GM12878 (cell line): Measurements from ENCODE around the gene MMEL1. TPM values are rescaled to one million over a fixed set of nuclear protein-coding genes. Genes with fewer than 3 reads are reported as not detected.

Experiments used
- ATAC-seq: fragments of 200-7000 bp; cut with Tn5 transposase; 3 replicates; pipeline ENCODE4 v1.9.1; 2020; ENCODE audit warnings: mild to moderate bottlenecking, moderate library complexity
- BruUV-seq: library from RNA; stranded (reverse); fragments of 400-500 nt; replicated peaks from 2 replicates; lab custom pipeline; 2021; lab: Mats Ljungman, UMichigan
- CTCF ChIA-PET: fragments of 300-600 bp; sonication (Branson Sonifier 250); formaldehyde crosslinking; extraction: SDS; loops from one replicate; lab custom pipeline; 2021; ENCODE audit warnings: inconsistent platforms; lab: Yijun Ruan, JAX
- POLR2A ChIA-PET: fragments of 350-600 bp; formaldehyde crosslinking; extraction: SDS; loops from one replicate; lab custom pipeline; 2021; ENCODE audit warnings: inconsistent platforms; lab: Charles Lee
- RAD21 ChIA-PET: fragments of 300-600 bp; sonication (Branson Sonifier 250); formaldehyde crosslinking; loops from one replicate; lab custom pipeline; 2023; ENCODE audit warnings: antibody characterized with exemption; ENCODE audit not compliant: unreplicated experiment; lab: Charles Lee
- SMC1A ChIA-PET: fragments of 300-600 bp; sonication (Branson Sonifier 250); formaldehyde crosslinking; loops from one replicate; lab custom pipeline; 2023; ENCODE audit not compliant: unreplicated experiment, uncharacterized antibody; lab: Charles Lee
- DNase-seq: peaks from one replicate; pipeline ENCODE4 v3.0.0-alpha.2; 2011; ENCODE audit warnings: low read depth, low spot score
- FAIRE-seq: peaks from 3 replicates; lab custom pipeline; 2011; peaks lifted over from hg19 to GRCh38; lab: Jason Lieb, UNC
- H2AFZ ChIP-seq: 2 replicates; pipeline ENCODE4 v1.6.0; 2011; ENCODE audit warnings: low read depth, low read length, control low read depth; ENCODE audit not compliant: control insufficient read depth
- H3K27ac ChIP-seq: 2 replicates; pipeline ENCODE4 v1.5.1; 2011; ENCODE audit warnings: control low read depth; ENCODE audit not compliant: control insufficient read depth, insufficient read depth
- H3K27me3 ChIP-seq, 2 experiments: replicated peaks in 1 of 2; 2 replicates each; pipeline versions ENCODE4 v1.6.0 to v1.6.1; 2011; ENCODE audit warnings: low read length in 1 of 2; ENCODE audit not compliant: control insufficient read depth in 2 of 2, insufficient read depth in 2 of 2
- H3K36me3 ChIP-seq, 2 experiments: 2 replicates each; pipeline ENCODE4 v1.5.1; 2011; ENCODE audit warnings: low read length in 1 of 2; ENCODE audit not compliant: control insufficient read depth in 2 of 2, insufficient read depth in 2 of 2
- H3K4me1 ChIP-seq: 2 replicates; pipeline ENCODE4 v1.6.1; 2011; ENCODE audit warnings: mild to moderate bottlenecking, low read length, moderate library complexity, mixed read lengths; ENCODE audit not compliant: control insufficient read depth, insufficient read depth
- H3K4me2 ChIP-seq: 2 replicates; pipeline ENCODE4 v1.6.0; 2011; ENCODE audit warnings: control low read depth; ENCODE audit not compliant: control insufficient read depth, insufficient read depth
- H3K4me3 ChIP-seq: fragments of 200-600 bp; sonication (generic); 2 replicates; pipeline ENCODE4 v1.5.1; 2016
- H3K79me2 ChIP-seq: 2 replicates; pipeline ENCODE4 v1.6.0; 2011; ENCODE audit warnings: low read length; ENCODE audit not compliant: control insufficient read depth, insufficient read depth
- H3K9ac ChIP-seq: 2 replicates; pipeline ENCODE4 v1.8.0; 2011; ENCODE audit warnings: low read length, control low read depth, mixed read lengths; ENCODE audit not compliant: control insufficient read depth, insufficient read depth
- H3K9me3 ChIP-seq: replicated peaks from 3 replicates; pipeline ENCODE4 v1.5.1; 2011; ENCODE audit warnings: mild to moderate bottlenecking, low read length; ENCODE audit not compliant: control insufficient read depth, insufficient read depth
- H4K20me1 ChIP-seq: 2 replicates; pipeline ENCODE4 v1.6.0; 2011; ENCODE audit not compliant: control insufficient read depth, insufficient read depth
- MEF2A ChIP-seq: IDR thresholded peaks from 2 replicates; pipeline ENCODE4 v1.6.1; 2011; ENCODE audit warnings: low read depth, mild to moderate bottlenecking, low read length, moderate library complexity; ENCODE audit not compliant: insufficient read depth
- MTA2 ChIP-seq: fragments of 450-650 bp; IDR thresholded peaks from 2 replicates; pipeline ENCODE4 v1.6.1; 2016; ENCODE audit warnings: low read depth, mild to moderate bottlenecking, moderate library complexity
- RELA ChIP-seq: fragments of 450-650 bp; IDR thresholded peaks from 2 replicates; pipeline ENCODE4 v1.8.0; 2014; ENCODE audit warnings: borderline replicate concordance; ENCODE audit not compliant: partially characterized antibody
- WRNIP1 ChIP-seq: IDR thresholded peaks from 2 replicates; pipeline ENCODE4 v1.6.1; 2011; ENCODE audit warnings: low read depth, low read length, improper control_type of control experiment, borderline replicate concordance
- YY1 ChIP-seq: IDR thresholded peaks from 2 replicates; pipeline ENCODE4 v1.6.1; 2011; ENCODE audit warnings: low read depth, mild to moderate bottlenecking, low read length
- ZZZ3 ChIP-seq: IDR thresholded peaks from 2 replicates; pipeline ENCODE4 v1.6.1; 2011; ENCODE audit warnings: low read depth; ENCODE audit not compliant: control insufficient read depth, insufficient read length
- WGBS: methylation state at CpG from one replicate; pipeline ENCODE4 v1.1.6; 2016; ENCODE audit warnings: low lambda C conversion rate; ENCODE audit not compliant: insufficient replicate concordance, insufficient coverage; ENCODE audit errors: missing lambda C conversion rate; 5-methylcytosine and 5-hydroxymethylcytosine counted together
- in situ Hi-C: fragments of 300-500 bp; cut with MboI; formaldehyde crosslinking; loops from 9 replicates; pipeline ENCODE4 v1.14.3; 2018; ENCODE audit warnings: mixed read lengths
- intact Hi-C: fragments of 100-400 bp; cut with micrococcal nuclease; formaldehyde crosslinking; loops from one replicate; pipeline ENCODE4 v1.14.2; 2022; ENCODE audit not compliant: unreplicated experiment
- polyA plus RNA-seq, 11 experiments: library from polyadenylated mRNA; depleted of rRNA in 4 of 11; unstranded in 6 of 11; stranded (reverse) in 5 of 11; fragments of >200 nt; fragmentation: Nextera tagmentation in 4 of 11; fragmentation: Illumina TruSeq in 1 of 11; extraction: Ambion mirVana in 4 of 11; extraction: Trizol in 1 of 11; gene quantifications; 1 replicate in 1 of 11; 2 replicates in 10 of 11; pipeline versions ENCODE4 v1.2.1 to v1.2.3, GENCODE V29; 2011 to 2016; ENCODE audit warnings: inconsistent platforms in 2 of 11, missing spikeins in 2 of 11, low read depth in 1 of 11
- total RNA-seq, 4 experiments: library from RNA; depleted of rRNA in 3 of 4; stranded (reverse); fragments of >200 nt in 3 of 4; fragmentation: Illumina TruSeq in 1 of 4; extraction: Trizol in 1 of 4; gene quantifications; 2 replicates each; pipeline versions ENCODE4 v1.2.1 to v1.2.3, GENCODE V29; 2013 to 2021
- TF ChIP-seq, protein P1 (sequence below): fragments of 450-650 bp; IDR thresholded peaks from 2 replicates; pipeline ENCODE4 v1.6.1; 2017; ENCODE audit warnings: low read depth, mild to moderate bottlenecking, moderate library complexity
- TF ChIP-seq, protein P2 (sequence below): fragments of 450-650 bp; IDR thresholded peaks from 2 replicates; pipeline ENCODE4 v1.6.1; 2017; ENCODE audit warnings: mild to moderate bottlenecking, moderate library complexity

The MMEL1 gene
- total and polyA plus RNA-seq, 10 of the 15 experiments (the other 5 are each of a cell fraction or from before 2014, with no cell fraction given) = 0.11 TPM; not detected in 9

DNA sequence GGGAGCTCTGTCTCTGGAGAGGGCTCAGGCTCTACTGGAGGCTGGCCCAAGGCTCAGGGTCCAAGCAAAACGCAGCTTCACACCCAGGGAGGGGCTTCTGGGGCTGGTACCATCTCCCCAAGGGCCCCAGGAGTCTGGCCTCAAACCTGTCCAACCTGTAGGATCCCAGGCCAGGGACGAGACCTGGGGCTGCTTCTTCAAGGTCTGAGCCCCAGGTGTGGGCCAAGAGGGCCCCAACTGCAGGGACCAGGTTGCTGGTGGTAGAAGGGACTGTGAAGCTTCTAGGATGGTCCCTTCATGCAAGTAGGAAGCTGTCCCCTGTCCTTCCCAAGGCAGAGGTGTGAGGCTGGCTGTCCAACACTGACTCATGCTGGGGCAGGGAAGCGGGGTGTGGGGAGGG is 7.8 kb upstream of the MMEL1 start:
- H3K4me2 ChIP-seq = no peak overlapping the region
- H3K9ac ChIP-seq = no peak overlapping the region
- SMC1A ChIA-PET = no interaction called here
- no peak for TF ChIP-seq MTA2
- no peak for TF ChIP-seq MEF2A
- TF ChIP-seq WRNIP1 = no peak
- no peak for TF ChIP-seq RELA
- TF ChIP-seq, protein P1, sequence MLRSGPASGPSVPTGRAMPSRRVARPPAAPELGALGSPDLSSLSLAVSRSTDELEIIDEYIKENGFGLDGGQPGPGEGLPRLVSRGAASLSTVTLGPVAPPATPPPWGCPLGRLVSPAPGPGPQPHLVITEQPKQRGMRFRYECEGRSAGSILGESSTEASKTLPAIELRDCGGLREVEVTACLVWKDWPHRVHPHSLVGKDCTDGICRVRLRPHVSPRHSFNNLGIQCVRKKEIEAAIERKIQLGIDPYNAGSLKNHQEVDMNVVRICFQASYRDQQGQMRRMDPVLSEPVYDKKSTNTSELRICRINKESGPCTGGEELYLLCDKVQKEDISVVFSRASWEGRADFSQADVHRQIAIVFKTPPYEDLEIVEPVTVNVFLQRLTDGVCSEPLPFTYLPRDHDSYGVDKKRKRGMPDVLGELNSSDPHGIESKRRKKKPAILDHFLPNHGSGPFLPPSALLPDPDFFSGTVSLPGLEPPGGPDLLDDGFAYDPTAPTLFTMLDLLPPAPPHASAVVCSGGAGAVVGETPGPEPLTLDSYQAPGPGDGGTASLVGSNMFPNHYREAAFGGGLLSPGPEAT = no peak
- TF ChIP-seq ZZZ3 = no peak
- TF ChIP-seq, protein P2, sequence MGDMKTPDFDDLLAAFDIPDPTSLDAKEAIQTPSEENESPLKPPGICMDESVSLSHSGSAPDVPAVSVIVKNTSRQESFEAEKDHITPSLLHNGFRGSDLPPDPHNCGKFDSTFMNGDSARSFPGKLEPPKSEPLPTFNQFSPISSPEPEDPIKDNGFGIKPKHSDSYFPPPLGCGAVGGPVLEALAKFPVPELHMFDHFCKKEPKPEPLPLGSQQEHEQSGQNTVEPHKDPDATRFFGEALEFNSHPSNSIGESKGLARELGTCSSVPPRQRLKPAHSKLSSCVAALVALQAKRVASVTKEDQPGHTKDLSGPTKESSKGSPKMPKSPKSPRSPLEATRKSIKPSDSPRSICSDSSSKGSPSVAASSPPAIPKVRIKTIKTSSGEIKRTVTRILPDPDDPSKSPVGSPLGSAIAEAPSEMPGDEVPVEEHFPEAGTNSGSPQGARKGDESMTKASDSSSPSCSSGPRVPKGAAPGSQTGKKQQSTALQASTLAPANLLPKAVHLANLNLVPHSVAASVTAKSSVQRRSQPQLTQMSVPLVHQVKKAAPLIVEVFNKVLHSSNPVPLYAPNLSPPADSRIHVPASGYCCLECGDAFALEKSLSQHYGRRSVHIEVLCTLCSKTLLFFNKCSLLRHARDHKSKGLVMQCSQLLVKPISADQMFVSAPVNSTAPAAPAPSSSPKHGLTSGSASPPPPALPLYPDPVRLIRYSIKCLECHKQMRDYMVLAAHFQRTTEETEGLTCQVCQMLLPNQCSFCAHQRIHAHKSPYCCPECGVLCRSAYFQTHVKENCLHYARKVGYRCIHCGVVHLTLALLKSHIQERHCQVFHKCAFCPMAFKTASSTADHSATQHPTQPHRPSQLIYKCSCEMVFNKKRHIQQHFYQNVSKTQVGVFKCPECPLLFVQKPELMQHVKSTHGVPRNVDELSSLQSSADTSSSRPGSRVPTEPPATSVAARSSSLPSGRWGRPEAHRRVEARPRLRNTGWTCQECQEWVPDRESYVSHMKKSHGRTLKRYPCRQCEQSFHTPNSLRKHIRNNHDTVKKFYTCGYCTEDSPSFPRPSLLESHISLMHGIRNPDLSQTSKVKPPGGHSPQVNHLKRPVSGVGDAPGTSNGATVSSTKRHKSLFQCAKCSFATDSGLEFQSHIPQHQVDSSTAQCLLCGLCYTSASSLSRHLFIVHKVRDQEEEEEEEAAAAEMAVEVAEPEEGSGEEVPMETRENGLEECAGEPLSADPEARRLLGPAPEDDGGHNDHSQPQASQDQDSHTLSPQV = no peak
- no peak for TF ChIP-seq YY1
- H3K9me3 ChIP-seq = no peaks in the 10 kb centered on the region; the same call in 2 of the 3 replicates
- BruUV-seq = no TSS peak
- no peak overlapping the region for H3K4me3 ChIP-seq
- no peak overlapping the region for H3K27ac ChIP-seq
- no peak overlapping the region for H2AFZ ChIP-seq
- RAD21 ChIA-PET = no interaction called here
- 50% methylated on average over 2 of the region's 3 CpGs for WGBS
- peaks cover 6% of the 10 kb centered on the region for H3K4me1 ChIP-seq
- no peak for ATAC-seq
- H3K79me2 ChIP-seq = peaks cover 4% of the 10 kb centered on the region
- in situ Hi-C loops = no loop called here
- no peaks in the 10 kb centered on the region for H4K20me1 ChIP-seq
- H3K36me3 ChIP-seq = no peaks in the 10 kb centered on the region
- intact Hi-C loops = no loop called here
- no peaks in the 10 kb centered on the region; a peak in 1 of 4 replicates for H3K27me3 ChIP-seq
- CTCF ChIA-PET = no interaction called here
- DNase-seq = no peak
- no peak for FAIRE-seq
- POLR2A ChIA-PET = no interaction called here
